GM21619 (cell line): ENCODE measurements around the gene L3MBTL1.

ENCODE experiments used
- ATAC-seq: cut with Tn5 transposase; IDR thresholded peaks from one replicate; pipeline ENCODE4 v1.9.1; 2021; ENCODE audit not compliant: unreplicated experiment

L3MBTL1 gene

GRCh38 chr20:43507150-43508080 is at the start of gene L3MBTL1:
Gene L3MBTL1 (plus strand): TSS chr20:43507697. CDS start chr20:43513504, 5,807 bp downstream.
- ATAC-seq = no peak

GRCh38 chr20:43458422-43458924 is 49.0 kb upstream of the L3MBTL1 start:
- ATAC-seq = no peak

- ATAC-seq = no peak
Observed at GRCh38 chr20:43459022-43459942, 48.2 kb upstream of the L3MBTL1 start.

- no peak for ATAC-seq
Observed at GRCh38 chr20:43460172-43460829, 47.2 kb upstream of the L3MBTL1 start.

- ATAC-seq = no peak
Observed at GRCh38 chr20:43460830-43461200, 46.7 kb upstream of the L3MBTL1 start.

GRCh38 chr20:43461894-43462659 is 45.4 kb upstream of the L3MBTL1 start:
- ATAC-seq = no peak

GRCh38 chr20:43462660-43463526 is 44.6 kb upstream of the L3MBTL1 start:
- no peak for ATAC-seq

- no peak for ATAC-seq
Observed at GRCh38 chr20:43463527-43464218, 43.8 kb upstream of the L3MBTL1 start.

GRCh38 chr20:43464219-43464790 is 43.2 kb upstream of the L3MBTL1 start:
- ATAC-seq = no peak

- no peak for ATAC-seq
Observed at GRCh38 chr20:43465625-43465943, 41.9 kb upstream of the L3MBTL1 start.

- no peak for ATAC-seq
Observed at GRCh38 chr20:43467589-43467988, 39.9 kb upstream of the L3MBTL1 start.

GRCh38 chr20:43472671-43473380 is 34.7 kb upstream of the L3MBTL1 start:
- ATAC-seq = no peak

- no peak for ATAC-seq
Observed at GRCh38 chr20:43473381-43473704, 34.2 kb upstream of the L3MBTL1 start.

- no peak for ATAC-seq
Observed at GRCh38 chr20:43477193-43477592, 30.3 kb upstream of the L3MBTL1 start.

- no peak for ATAC-seq
Observed at GRCh38 chr20:43477619-43478018, 29.9 kb upstream of the L3MBTL1 start.

GRCh38 chr20:43490038-43490437 is 17.5 kb upstream of the L3MBTL1 start:
- ATAC-seq = no peak

- ATAC-seq = peak; percentile 90
Observed at GRCh38 chr20:43492101-43492500, 15.4 kb upstream of the L3MBTL1 start.

- no peak for ATAC-seq
Observed at GRCh38 chr20:43495388-43495787, 12.1 kb upstream of the L3MBTL1 start.
